HepG2 (cell line): ENCODE results near the gene CAST. TPM values are rescaled to one million over a fixed set of nuclear protein-coding genes. Genes with fewer than 3 reads are reported as not detected.

ENCODE experiments used
- ATAC-seq: fragments of 200-7000 bp; cut with Tn5 transposase; 3 replicates; pipeline ENCODE4 v1.9.1; 2020; ENCODE audit warnings: mild to moderate bottlenecking, moderate library complexity
- BruUV-seq: library from RNA; stranded (reverse); fragments of 400-500 nt; replicated peaks from 2 replicates; lab custom pipeline; 2021; lab: Mats Ljungman, UMichigan
- CTCF ChIA-PET: fragments of 300-600 bp; formaldehyde crosslinking; extraction: SDS; loops from one replicate; lab custom pipeline; 2021; ENCODE audit warnings: low total read pairs, inconsistent platforms, low intra/inter-chr PET ratio; lab: Yijun Ruan, JAX
- POLR2A ChIA-PET: fragments of 350-600 bp; sonication (Branson Sonifier 250); formaldehyde crosslinking; loops from one replicate; lab custom pipeline; 2020; ENCODE audit warnings: antibody characterized with exemption, inconsistent platforms; lab: Yijun Ruan, JAX
- DNase-seq: peaks from one replicate; pipeline ENCODE4 v3.0.0-alpha.2; 2015; ENCODE audit warnings: low spot score
- FAIRE-seq: peaks from 3 replicates; lab custom pipeline; 2011; peaks lifted over from hg19 to GRCh38; lab: Jason Lieb, UNC
- H2AFZ ChIP-seq: one replicate; pipeline ENCODE4 v1.6.1; 2011; ENCODE audit warnings: low read length, inconsistent platforms
- H3K27ac ChIP-seq: fragments of 300-600 bp; 3 replicates; pipeline ENCODE4 v1.8.0; 2011; ENCODE audit warnings: mixed run types, mild to moderate bottlenecking, mixed read lengths, low read length, inconsistent platforms; ENCODE audit not compliant: insufficient read depth; ENCODE audit errors: extremely low read length
- H3K27me3 ChIP-seq, 2 experiments: fragments of 200-600 bp in 1 of 2; 2 replicates in 1 of 2; 3 replicates in 1 of 2; pipeline versions ENCODE4 v1.6.0 to v1.8.0; 2011; ENCODE audit warnings: low read length in 2 of 2, mild to moderate bottlenecking in 2 of 2, moderate library complexity in 2 of 2, inconsistent platforms in 1 of 2; ENCODE audit not compliant: insufficient read depth in 2 of 2, control insufficient read depth in 1 of 2
- H3K36me3 ChIP-seq, 2 experiments: fragments of 200-600 bp in 1 of 2; replicated peaks in 1 of 2; 2 replicates in 1 of 2; 3 replicates in 1 of 2; pipeline versions ENCODE4 v1.5.1 to v1.8.0; 2011; ENCODE audit warnings: low read length in 2 of 2, inconsistent platforms in 1 of 2; ENCODE audit not compliant: insufficient read depth in 2 of 2, control insufficient read depth in 1 of 2
- H3K4me1 ChIP-seq: 2 replicates; pipeline ENCODE4 v1.5.1; 2012; ENCODE audit warnings: low read length, inconsistent platforms; ENCODE audit not compliant: insufficient read depth
- H3K4me2 ChIP-seq: 2 replicates; pipeline ENCODE4 v1.6.0; 2011; ENCODE audit warnings: low read depth, low read length, inconsistent platforms
- H3K4me3 ChIP-seq, 3 experiments: fragments of 200-600 bp in 1 of 3; sonication (generic), shearing (Covaris generic) in 1 of 3; replicated peaks in 1 of 3; 2 replicates each; pipeline ENCODE4 v1.5.1; 2011 to 2016; ENCODE audit warnings: low read length in 3 of 3, inconsistent platforms in 2 of 3, low read depth in 2 of 3, mild to moderate bottlenecking in 2 of 3, control low read depth in 1 of 3, mixed read lengths in 1 of 3; ENCODE audit not compliant: insufficient read depth in 1 of 3
- H3K79me2 ChIP-seq: one replicate; pipeline ENCODE4 v1.6.1; 2011; ENCODE audit warnings: low read length, inconsistent platforms; ENCODE audit not compliant: insufficient read depth
- H3K9ac ChIP-seq: 2 replicates; pipeline ENCODE4 v1.6.0; 2011; ENCODE audit warnings: mild to moderate bottlenecking, low read depth, low read length, inconsistent platforms; ENCODE audit not compliant: insufficient read depth
- H3K9me3 ChIP-seq: 2 replicates; pipeline ENCODE4 v1.5.1; 2012; ENCODE audit warnings: mild to moderate bottlenecking, low read length
- H4K20me1 ChIP-seq: 2 replicates; pipeline ENCODE4 v1.6.0; 2011; ENCODE audit warnings: inconsistent platforms, mild to moderate bottlenecking, low read length, moderate library complexity; ENCODE audit not compliant: insufficient read depth
- BATF2 ChIP-seq: sonication (generic); formaldehyde crosslinking; IDR thresholded peaks from 2 replicates; pipeline ENCODE4 v1.8.0; 2022; ENCODE audit warnings: mild to moderate bottlenecking, missing genetic modification reagents, moderate library complexity
- DDIT3 ChIP-seq: sonication (generic); formaldehyde crosslinking; IDR thresholded peaks from 2 replicates; pipeline ENCODE4 v1.4.0; 2020; ENCODE audit warnings: mild to moderate bottlenecking, missing genetic modification reagents
- HDAC2 ChIP-seq: sonication (generic); formaldehyde crosslinking; IDR thresholded peaks from 2 replicates; pipeline ENCODE4 v1.4.0; 2020; ENCODE audit warnings: missing genetic modification reagents
- HNF1B ChIP-seq: sonication (generic); formaldehyde crosslinking; IDR thresholded peaks from 2 replicates; pipeline ENCODE4 v1.5.1; 2020; ENCODE audit warnings: mild to moderate bottlenecking, moderate library complexity, missing genetic modification reagents
- KIAA2018 ChIP-seq: sonication (generic); formaldehyde crosslinking; IDR thresholded peaks from 2 replicates; pipeline ENCODE4 v1.5.0; 2020; ENCODE audit warnings: mild to moderate bottlenecking, missing genetic modification reagents, borderline replicate concordance
- LBX2 ChIP-seq: sonication (generic); formaldehyde crosslinking; IDR thresholded peaks from 2 replicates; pipeline ENCODE4 v1.5.0; 2020; ENCODE audit warnings: missing genetic modification reagents, mild to moderate bottlenecking, borderline replicate concordance
- MLLT10 ChIP-seq: sonication (generic); formaldehyde crosslinking; IDR thresholded peaks from 2 replicates; pipeline ENCODE4 v1.4.0; 2020; ENCODE audit warnings: missing genetic modification reagents
- MXD1 ChIP-seq: sonication (generic); formaldehyde crosslinking; IDR thresholded peaks from 2 replicates; pipeline ENCODE4 v1.4.0; 2020; ENCODE audit warnings: mild to moderate bottlenecking, missing genetic modification reagents
- POLR2AphosphoS2 ChIP-seq: IDR thresholded peaks from 2 replicates; pipeline ENCODE4 v1.6.1; 2011; ENCODE audit warnings: low read depth, low read length, improper control_type of control experiment
- THAP8 ChIP-seq: sonication (generic); formaldehyde crosslinking; IDR thresholded peaks from 2 replicates; pipeline ENCODE4 v1.5.1; 2020; ENCODE audit warnings: missing genetic modification reagents, mild to moderate bottlenecking, borderline replicate concordance
- ZNF224 ChIP-seq: sonication (generic); formaldehyde crosslinking; IDR thresholded peaks from 2 replicates; pipeline ENCODE4 v1.5.0; 2020; ENCODE audit warnings: mild to moderate bottlenecking, missing genetic modification reagents
- ZNF30 ChIP-seq: sonication (generic); formaldehyde crosslinking; IDR thresholded peaks from 2 replicates; pipeline ENCODE4 v1.5.0; 2020; ENCODE audit warnings: mild to moderate bottlenecking, missing genetic modification reagents
- WGBS: methylation state at CpG from one replicate; pipeline ENCODE4 v1.1.6; 2017; ENCODE audit warnings: low lambda C conversion rate; 5-methylcytosine and 5-hydroxymethylcytosine counted together
- in situ Hi-C: cut with HindIII; loops from 2 replicates; pipeline ENCODE4 v1.10.0; 2017; ENCODE audit warnings: low pct_unique_long_range_greater_than_20kb; ENCODE audit not compliant: extremely low pct_ligation_motif_present
- intact Hi-C: fragments of 100-400 bp; cut with micrococcal nuclease; formaldehyde crosslinking; loops from one replicate; pipeline ENCODE4 v1.10.0; 2022; ENCODE audit not compliant: unreplicated experiment
- polyA plus RNA-seq, 8 experiments: library from polyadenylated mRNA; depleted of rRNA in 3 of 8; stranded (reverse) in 7 of 8; unstranded in 1 of 8; fragments of >200 nt; fragmentation: Illumina TruSeq in 4 of 8; extraction: Trizol in 4 of 8; gene quantifications; 2 replicates each; pipeline versions ENCODE4 v1.2.1 to v1.2.3, GENCODE V29; 2011 to 2016; ENCODE audit warnings: low read depth in 4 of 8, missing spikeins in 1 of 8, mixed read lengths in 1 of 8; ENCODE audit not compliant: insufficient read depth in 1 of 8
- total RNA-seq, 5 experiments: library from RNA; depleted of rRNA; stranded (reverse); fragments of >200 nt; fragmentation: Illumina TruSeq; extraction: Trizol; gene quantifications; 2 replicates each; pipeline ENCODE4 v1.2.3, GENCODE V29; 2016; ENCODE audit warnings: low read depth in 1 of 5

The CAST gene
- total and polyA plus RNA-seq, 2 of the 13 experiments (the other 11 are each of a cell fraction or from before 2014, with no cell fraction given), result 42.1 to 67.6 TPM

- ChIA-PET POLR2A (no interaction called here), CTCF (no interaction called here)
- in situ Hi-C loops, result no loop called here
- Histone ChIP-seq H3K9ac (no peak overlapping the region), H3K36me3 (peaks cover 12 to 60% of the 10 kb centered on the region in 2 experiments), H2AFZ (no peak overlapping the region), H3K27me3 (no peaks in the 10 kb centered on the region), H3K27ac (no peak overlapping the region), H3K4me2 (no peak overlapping the region), H3K9me3 (no peaks in the 10 kb centered on the region), H4K20me1 (no peaks in the 10 kb centered on the region), H3K4me1 (0 out of 2 replicates have a peak, but pooled peaks cover 6% of the 10 kb centered on the region), H3K4me3 (no peak overlapping the region), H3K79me2 (no peaks in the 10 kb centered on the region)
- BruUV-seq, result no TSS peak
- ATAC-seq, result peak; percentile 66
- no peak for DNase-seq
- WGBS, result 11% methylated on average over 1 of the region's 1 CpG
- intact Hi-C loops, result no loop called here
- FAIRE-seq, result no peak
- no peak for TF ChIP-seq BATF2
- no peak for TF ChIP-seq DDIT3 (CRISPR knock-in tag)
- TF ChIP-seq THAP8 (CRISPR knock-in tag), result no peak
- no peak for TF ChIP-seq MLLT10 (CRISPR knock-in tag)
- no peak for TF ChIP-seq LBX2 (CRISPR knock-in tag)
- TF ChIP-seq MXD1 (CRISPR knock-in tag), result no peak
- TF ChIP-seq ZNF224 (CRISPR knock-in tag), result no peak
- no peak for TF ChIP-seq POLR2AphosphoS2
- no peak for TF ChIP-seq HNF1B (CRISPR knock-in tag)
- no peak for TF ChIP-seq ZNF30
- TF ChIP-seq HDAC2 (CRISPR knock-in tag), result no peak
- no peak for TF ChIP-seq KIAA2018
These were observed 102.9 kb downstream of the CAST start for GRCh38 chr5:96765043-96765442.
